GDM1 (cell line): ENCODE measurements around the gene USH2A.
A peak's percentile ranks its signal among the peaks of the same experiment; 100 is the strongest.

ENCODE experiments used
- DNase-seq: peaks from one replicate; lab custom pipeline; 2025; lab: John Stamatoyannopoulos, UW

USH2A gene

GRCh38 chr1:215717677-215718426, 705.4 kb downstream of the USH2A start:
- DNase-seq: no peak

- DNase-seq: no peak
Observed at GRCh38 chr1:215710899-215711225, 712.4 kb downstream of the USH2A start.

- peak; percentile 41 for DNase-seq
Observed at GRCh38 chr1:215710036-215710898, 713.0 kb downstream of the USH2A start.

- no peak for DNase-seq
Observed at GRCh38 chr1:215704089-215704860, 719.0 kb downstream of the USH2A start.

GRCh38 chr1:215682232-215682631, 741.0 kb downstream of the USH2A start:
- DNase-seq: no peak

- DNase-seq: no peak
Observed at GRCh38 chr1:215681041-215681440, 742.2 kb downstream of the USH2A start.

GRCh38 chr1:215679231-215679630, 744.0 kb downstream of the USH2A start:
- DNase-seq: no peak

- no peak for DNase-seq
Observed at GRCh38 chr1:215677112-215677511, 746.1 kb downstream of the USH2A start.

GRCh38 chr1:215673943-215674342, 749.3 kb downstream of the USH2A start:
- no peak for DNase-seq

- no peak for DNase-seq
Observed at GRCh38 chr1:215672482-215672881, 750.8 kb downstream of the USH2A start.

- no peak for DNase-seq
Observed at GRCh38 chr1:215669806-215670491, 753.3 kb downstream of the USH2A start.

GRCh38 chr1:215667761-215668160, 755.5 kb downstream of the USH2A start:
- no peak for DNase-seq

- no peak for DNase-seq
Observed at GRCh38 chr1:215665215-215665614, 758.0 kb downstream of the USH2A start.

- DNase-seq: no peak
Observed at GRCh38 chr1:215661033-215661432, 762.2 kb downstream of the USH2A start.

GRCh38 chr1:215660259-215660658, 763.0 kb downstream of the USH2A start:
- DNase-seq: no peak

- no peak for DNase-seq
Observed at GRCh38 chr1:215657047-215657446, 766.2 kb downstream of the USH2A start.

- DNase-seq: no peak
Observed at GRCh38 chr1:215652371-215652770, 770.9 kb downstream of the USH2A start.

GRCh38 chr1:215651867-215652266, 771.4 kb downstream of the USH2A start:
- no peak for DNase-seq

- DNase-seq: no peak
Observed at GRCh38 chr1:215650446-215651149, 772.6 kb downstream of the USH2A start.

- DNase-seq: no peak
Observed at GRCh38 chr1:215648957-215649356, 774.3 kb downstream of the USH2A start.

GRCh38 chr1:215647738-215648137, 775.5 kb downstream of the USH2A start:
- no peak for DNase-seq
